Measurements from ENCODE around the gene FRS3.
A peak's percentile ranks its signal among the peaks of the same experiment; 100 is the strongest.

Gene FRS3

DNA sequence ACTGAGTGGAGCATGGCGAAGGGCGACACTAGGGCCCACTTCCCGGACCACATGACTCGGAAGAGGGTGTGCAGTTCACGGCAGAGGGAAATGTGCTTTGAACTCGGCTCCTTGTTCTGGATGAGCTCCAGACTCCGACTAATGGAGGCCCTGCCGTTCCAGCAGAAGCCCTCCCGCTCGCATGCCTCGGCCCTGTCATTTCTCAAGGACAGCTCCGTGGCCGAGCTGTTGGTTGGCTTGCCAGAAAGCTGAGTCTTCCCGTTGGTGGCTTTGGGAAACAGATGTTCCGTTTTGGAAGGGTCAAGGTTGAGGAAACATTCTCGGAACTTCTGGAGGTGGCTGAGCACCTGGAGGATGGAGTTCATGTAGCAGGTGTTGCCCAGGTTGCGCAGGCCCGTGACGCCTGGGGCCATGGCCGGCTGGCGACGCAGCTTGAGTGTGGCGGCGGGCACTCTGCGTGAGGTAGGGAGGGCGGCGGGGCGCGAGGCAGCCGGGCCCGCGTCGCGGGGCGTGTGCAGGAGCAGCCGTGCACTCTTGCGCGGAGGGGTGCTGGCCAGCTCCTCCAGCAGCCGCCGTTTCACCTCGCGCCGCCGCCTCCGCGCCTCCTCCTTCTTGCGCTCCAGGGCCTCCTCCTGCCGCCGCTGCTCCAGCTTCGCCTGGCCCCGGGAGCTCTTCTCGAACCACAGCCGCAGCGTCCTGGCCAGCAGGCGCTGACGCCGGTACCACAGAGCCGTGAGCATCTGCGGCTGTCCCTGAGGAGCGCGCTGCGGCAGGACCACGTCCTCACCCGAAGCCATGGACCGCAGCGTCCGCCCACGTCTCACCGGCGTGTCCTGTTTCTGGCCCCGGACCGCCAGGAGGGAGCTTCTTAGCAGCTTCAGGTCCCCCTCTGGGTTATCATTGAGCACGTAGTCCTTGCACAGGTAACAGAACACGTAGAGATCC, 26.4 kb upstream of the FRS3 start:
- Histone ChIP-seq H3F3A (ENCODE audit: insufficient read depth) (peaks cover 9% of the 10 kb centered on the region; the same call in 1 of the 2 replicates), H3K4me3 (ENCODE audit: insufficient read depth, low read length, poor library complexity, severe bottlenecking) (no peak overlapping the region), H3K27ac (ENCODE audit: low read depth, low read length) (no peak overlapping the region), H3K9me3 (ENCODE audit: insufficient read depth, low read length) (no peaks in the 10 kb centered on the region), H2AFZ (ENCODE audit: low read depth, low read length, severe bottlenecking) (no peak overlapping the region), H3K4me2 (ENCODE audit: low read depth, low read length, poor library complexity, severe bottlenecking) (no peak overlapping the region), H3K9me2 (replicated peaks; ENCODE audit: insufficient read depth, low read length) (no peaks in the 10 kb centered on the region), H4K20me1 (ENCODE audit: low read depth, low read length) (no peaks in the 10 kb centered on the region), H3K79me2 (ENCODE audit: insufficient read depth, low read length) (no peaks in the 10 kb centered on the region), H3K9ac (ENCODE audit: low read length) (no peak overlapping the region), H3K36me3 (ENCODE audit: low read length) (peaks cover 7% of the 10 kb centered on the region; the same call in 1 of the 2 replicates), H3K27me3 (ENCODE audit: low read length) (no peaks in the 10 kb centered on the region)
- TF ChIP-seq, protein P1, sequence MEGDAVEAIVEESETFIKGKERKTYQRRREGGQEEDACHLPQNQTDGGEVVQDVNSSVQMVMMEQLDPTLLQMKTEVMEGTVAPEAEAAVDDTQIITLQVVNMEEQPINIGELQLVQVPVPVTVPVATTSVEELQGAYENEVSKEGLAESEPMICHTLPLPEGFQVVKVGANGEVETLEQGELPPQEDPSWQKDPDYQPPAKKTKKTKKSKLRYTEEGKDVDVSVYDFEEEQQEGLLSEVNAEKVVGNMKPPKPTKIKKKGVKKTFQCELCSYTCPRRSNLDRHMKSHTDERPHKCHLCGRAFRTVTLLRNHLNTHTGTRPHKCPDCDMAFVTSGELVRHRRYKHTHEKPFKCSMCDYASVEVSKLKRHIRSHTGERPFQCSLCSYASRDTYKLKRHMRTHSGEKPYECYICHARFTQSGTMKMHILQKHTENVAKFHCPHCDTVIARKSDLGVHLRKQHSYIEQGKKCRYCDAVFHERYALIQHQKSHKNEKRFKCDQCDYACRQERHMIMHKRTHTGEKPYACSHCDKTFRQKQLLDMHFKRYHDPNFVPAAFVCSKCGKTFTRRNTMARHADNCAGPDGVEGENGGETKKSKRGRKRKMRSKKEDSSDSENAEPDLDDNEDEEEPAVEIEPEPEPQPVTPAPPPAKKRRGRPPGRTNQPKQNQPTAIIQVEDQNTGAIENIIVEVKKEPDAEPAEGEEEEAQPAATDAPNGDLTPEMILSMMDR (IDR thresholded peaks at IDR 0.05; ENCODE audit: insufficient read depth, low read length, poor library complexity, severe bottlenecking): no peak
- no peak for TF ChIP-seq EZH2phosphoT487 (conservative IDR thresholded peaks at IDR 0.05; ENCODE audit: low read length)

DNA sequence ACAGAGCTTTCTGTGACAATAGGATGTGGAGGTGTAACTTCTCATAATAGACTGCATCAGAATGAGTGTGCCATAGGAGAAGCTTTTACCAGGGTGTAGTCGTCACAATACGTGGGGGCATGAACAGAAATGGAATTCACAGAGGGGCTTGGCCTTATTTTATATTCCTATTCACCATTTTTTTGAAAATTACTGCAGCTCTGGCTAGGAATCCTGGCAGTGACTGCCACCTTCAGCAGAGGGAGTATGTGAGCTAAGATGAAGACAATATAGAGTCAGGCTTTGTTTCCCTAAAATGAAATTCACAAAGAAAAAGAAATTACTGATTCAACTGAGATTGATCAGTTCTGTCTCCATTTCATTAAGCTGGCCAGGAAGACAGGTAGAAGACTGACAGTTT, 21.7 kb upstream of the FRS3 start:
- TF ChIP-seq EZH2phosphoT487 (conservative IDR thresholded peaks at IDR 0.05; ENCODE audit: low read length): no peak
- TF ChIP-seq, protein P1 (IDR thresholded peaks at IDR 0.05; ENCODE audit: insufficient read depth, low read length, poor library complexity, severe bottlenecking): peak; percentile 35
- Histone ChIP-seq H3K79me2 (ENCODE audit: insufficient read depth, low read length) (no peaks in the 10 kb centered on the region), H3K27me3 (ENCODE audit: low read length) (no peaks in the 10 kb centered on the region), H3K36me3 (ENCODE audit: low read length) (peaks cover 7% of the 10 kb centered on the region; the same call in 1 of the 2 replicates), H3K9me3 (ENCODE audit: insufficient read depth, low read length) (no peaks in the 10 kb centered on the region), H2AFZ (ENCODE audit: low read depth, low read length, severe bottlenecking) (no peak overlapping the region), H3K4me2 (ENCODE audit: low read depth, low read length, poor library complexity, severe bottlenecking) (no peak overlapping the region), H3F3A (ENCODE audit: insufficient read depth) (peaks cover 7% of the 10 kb centered on the region; the same call in 1 of the 2 replicates), H4K20me1 (ENCODE audit: low read depth, low read length) (no peaks in the 10 kb centered on the region), H3K9me2 (replicated peaks; ENCODE audit: insufficient read depth, low read length) (no peaks in the 10 kb centered on the region), H3K4me3 (ENCODE audit: insufficient read depth, low read length, poor library complexity, severe bottlenecking) (no peak overlapping the region), H3K27ac (ENCODE audit: low read depth, low read length) (no peak overlapping the region), H3K9ac (ENCODE audit: low read length) (no peak overlapping the region)

DNA sequence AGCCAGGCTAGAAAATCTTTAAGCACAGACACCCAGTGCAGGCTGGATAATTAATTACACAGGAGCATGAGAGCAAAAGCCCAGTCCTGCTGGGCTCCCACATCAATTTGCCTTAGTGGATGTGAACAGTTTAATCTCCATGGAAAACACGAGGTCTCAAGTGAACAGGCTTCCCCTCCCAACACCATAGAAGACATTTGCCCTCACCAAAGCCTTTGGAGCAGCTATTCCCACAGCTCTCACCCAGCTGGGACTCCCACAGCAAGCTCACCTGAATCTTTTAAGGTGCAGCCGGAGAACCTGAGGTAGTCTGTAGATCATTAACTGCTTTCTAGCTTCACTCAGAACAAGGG, 19.8 kb upstream of the FRS3 start:
- no peak for TF ChIP-seq EZH2phosphoT487 (conservative IDR thresholded peaks at IDR 0.05; ENCODE audit: low read length)
- TF ChIP-seq, protein P1 (IDR thresholded peaks at IDR 0.05; ENCODE audit: insufficient read depth, low read length, poor library complexity, severe bottlenecking): no peak
- no peak overlapping the region for H3K4me2 ChIP-seq (ENCODE audit: low read depth, low read length, poor library complexity, severe bottlenecking)
- H3K9ac ChIP-seq (ENCODE audit: low read length): no peak overlapping the region

More for the DNA sequence above, 19.8 kb upstream of the FRS3 start:
- Histone ChIP-seq H3K36me3 (ENCODE audit: low read length) (peaks cover 4% of the 10 kb centered on the region; the same call in 1 of the 2 replicates), H3F3A (ENCODE audit: insufficient read depth) (peaks cover 13% of the 10 kb centered on the region; the same call in 1 of the 2 replicates), H3K9me2 (replicated peaks; ENCODE audit: insufficient read depth, low read length) (no peaks in the 10 kb centered on the region), H3K9me3 (ENCODE audit: insufficient read depth, low read length) (no peaks in the 10 kb centered on the region), H3K27me3 (ENCODE audit: low read length) (no peaks in the 10 kb centered on the region), H3K4me3 (ENCODE audit: insufficient read depth, low read length, poor library complexity, severe bottlenecking) (no peak overlapping the region), H4K20me1 (ENCODE audit: low read depth, low read length) (no peaks in the 10 kb centered on the region), H3K27ac (ENCODE audit: low read depth, low read length) (no peak overlapping the region), H3K79me2 (ENCODE audit: insufficient read depth, low read length) (no peaks in the 10 kb centered on the region), H2AFZ (ENCODE audit: low read depth, low read length, severe bottlenecking) (no peak overlapping the region)
